ENCODE measurements around the gene FBXL17.

The FBXL17 gene

GRCh38 chr5:107814183-107814827 is 567.6 kb downstream of the FBXL17 start:
- H3K4me3 ChIP-seq (ENCODE audit: low read depth, low read length) = no peak overlapping the region

GRCh38 chr5:107813559-107813958 is 568.3 kb downstream of the FBXL17 start:
- H3K4me3 ChIP-seq (ENCODE audit: low read depth, low read length) = no peak overlapping the region
- no peak for DNase-seq (ENCODE audit: low read depth)

More at GRCh38 chr5:107814183-107814827, 567.6 kb downstream of the FBXL17 start:
- DNase-seq (ENCODE audit: low read depth) = no peak

- no peak overlapping the region for H3K4me3 ChIP-seq (ENCODE audit: low read depth, low read length)
- DNase-seq (ENCODE audit: low read depth) = no peak
Observed at GRCh38 chr5:107812570-107813141, 569.2 kb downstream of the FBXL17 start.

- no peak for DNase-seq (ENCODE audit: low read depth)
Observed at GRCh38 chr5:107809201-107810034, 572.5 kb downstream of the FBXL17 start.

More at GRCh38 chr5:107809201-107810034, 572.5 kb downstream of the FBXL17 start:
- no peak overlapping the region for H3K4me3 ChIP-seq (ENCODE audit: low read depth, low read length)
